GM12878 (cell line): Measurements from ENCODE around the gene PTPN2. TPM values are rescaled to one million over a fixed set of nuclear protein-coding genes. Genes with fewer than 3 reads are reported as not detected.

Experiments used
- BACH1 ChIP-seq: fragments of 450-650 bp; IDR thresholded peaks from 2 replicates; pipeline ENCODE4 v1.6.1; 2017; ENCODE audit warnings: mild to moderate bottlenecking, borderline replicate concordance
- BHLHE40 ChIP-seq, 2 experiments: fragments of 450-650 bp in 1 of 2; IDR thresholded peaks; 2 replicates each; pipeline ENCODE4 v1.6.1; 2011 to 2017; ENCODE audit warnings: low read depth in 2 of 2, borderline replicate concordance in 1 of 2, improper control_type of control experiment in 1 of 2, low read length in 1 of 2, mild to moderate bottlenecking in 1 of 2
- EGR1 ChIP-seq, 2 experiments: IDR thresholded peaks; 1 replicate in 1 of 2; 2 replicates in 1 of 2; pipeline ENCODE4 v1.6.1; 2011 to 2012; ENCODE audit warnings: low read depth in 2 of 2, low read length in 2 of 2, borderline replicate concordance in 1 of 2, mild to moderate bottlenecking in 1 of 2, moderate library complexity in 1 of 2
- MLLT1 ChIP-seq: fragments of 450-650 bp; IDR thresholded peaks from 2 replicates; pipeline ENCODE4 v1.6.1; 2016; ENCODE audit warnings: mild to moderate bottlenecking
- MTA2 ChIP-seq: fragments of 450-650 bp; IDR thresholded peaks from 2 replicates; pipeline ENCODE4 v1.6.1; 2016; ENCODE audit warnings: low read depth, mild to moderate bottlenecking, moderate library complexity
- NRF1 ChIP-seq: conservative IDR thresholded peaks from 2 replicates; pipeline ENCODE4 v1.6.1; 2011; ENCODE audit warnings: mild to moderate bottlenecking, low read depth, low read length, improper control_type of control experiment
- REST ChIP-seq: IDR thresholded peaks from 2 replicates; pipeline ENCODE4 v1.6.1; 2012; ENCODE audit warnings: mild to moderate bottlenecking, low read depth, low read length
- SUPT20H ChIP-seq: IDR thresholded peaks from 2 replicates; pipeline ENCODE4 v1.6.1; 2011; ENCODE audit warnings: low read depth, mild to moderate bottlenecking, low read length, moderate library complexity, borderline replicate concordance; ENCODE audit not compliant: control insufficient read depth
- TAF1 ChIP-seq: IDR thresholded peaks from 2 replicates; pipeline ENCODE4 v1.6.1; 2011; ENCODE audit warnings: mild to moderate bottlenecking, low read depth, low read length, borderline replicate concordance
- polyA plus RNA-seq, 11 experiments: library from polyadenylated mRNA; depleted of rRNA in 4 of 11; unstranded in 6 of 11; stranded (reverse) in 5 of 11; fragments of >200 nt; fragmentation: Nextera tagmentation in 4 of 11; fragmentation: Illumina TruSeq in 1 of 11; extraction: Ambion mirVana in 4 of 11; extraction: Trizol in 1 of 11; gene quantifications; 1 replicate in 1 of 11; 2 replicates in 10 of 11; pipeline versions ENCODE4 v1.2.1 to v1.2.3, GENCODE V29; 2011 to 2016; ENCODE audit warnings: inconsistent platforms in 2 of 11, missing spikeins in 2 of 11, low read depth in 1 of 11
- total RNA-seq, 4 experiments: library from RNA; depleted of rRNA in 3 of 4; stranded (reverse); fragments of >200 nt in 3 of 4; fragmentation: Illumina TruSeq in 1 of 4; extraction: Trizol in 1 of 4; gene quantifications; 2 replicates each; pipeline versions ENCODE4 v1.2.1 to v1.2.3, GENCODE V29; 2013 to 2021
- TF ChIP-seq, protein P1 (sequence below): fragments of 450-650 bp; IDR thresholded peaks from 2 replicates; pipeline ENCODE4 v1.6.1; 2017; ENCODE audit warnings: low read depth, mild to moderate bottlenecking, moderate library complexity

The PTPN2 gene
- total and polyA plus RNA-seq, 10 of the 15 experiments (the other 5 are each of a cell fraction or from before 2014, with no cell fraction given) = 46.5 to 86.7 (median 64.6) TPM

DNA sequence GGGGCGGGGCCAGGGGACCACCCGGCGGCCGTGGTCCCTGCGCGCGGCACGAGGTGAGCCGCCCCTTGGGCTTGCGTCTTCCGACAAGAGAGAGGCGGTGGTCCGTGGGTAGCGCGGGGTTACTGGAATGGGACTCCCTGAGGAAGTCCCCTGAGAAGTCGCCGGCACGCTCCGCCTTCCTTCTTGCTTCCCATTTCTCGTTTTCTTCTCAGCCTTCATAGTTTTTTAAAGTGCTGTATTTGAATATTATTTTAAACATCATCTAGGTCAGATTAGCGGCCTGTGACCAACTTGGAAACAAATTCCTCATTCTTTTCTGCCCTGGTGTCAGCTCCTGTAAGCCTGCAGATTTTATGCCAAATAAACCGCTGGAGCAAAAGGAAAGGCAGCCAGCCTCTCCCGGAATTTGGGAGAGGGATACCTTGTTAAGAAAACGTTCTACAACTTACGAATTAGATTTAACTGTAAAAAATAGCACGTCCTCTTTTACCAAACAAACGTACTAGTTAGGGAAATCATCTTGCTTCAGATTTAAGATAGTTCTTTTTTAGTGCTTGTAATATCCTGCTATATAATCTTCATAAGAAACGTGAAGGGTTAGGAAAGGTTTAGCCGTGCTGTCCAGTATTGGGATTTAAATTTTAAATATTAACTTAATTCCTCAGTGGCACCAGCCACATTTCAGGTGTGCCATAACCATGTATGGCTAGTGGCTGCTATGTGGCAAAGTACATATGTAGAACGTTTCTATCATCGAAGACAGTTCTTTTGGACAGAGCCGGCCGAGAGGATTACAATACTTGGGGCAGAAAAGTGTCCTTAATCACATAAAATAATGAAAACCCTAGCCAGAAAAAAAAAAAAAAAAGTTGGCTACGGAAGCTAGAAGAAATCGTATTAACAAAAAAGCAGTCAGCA lies 628 bp upstream of the PTPN2 start (continued):
- TF ChIP-seq, protein P1, sequence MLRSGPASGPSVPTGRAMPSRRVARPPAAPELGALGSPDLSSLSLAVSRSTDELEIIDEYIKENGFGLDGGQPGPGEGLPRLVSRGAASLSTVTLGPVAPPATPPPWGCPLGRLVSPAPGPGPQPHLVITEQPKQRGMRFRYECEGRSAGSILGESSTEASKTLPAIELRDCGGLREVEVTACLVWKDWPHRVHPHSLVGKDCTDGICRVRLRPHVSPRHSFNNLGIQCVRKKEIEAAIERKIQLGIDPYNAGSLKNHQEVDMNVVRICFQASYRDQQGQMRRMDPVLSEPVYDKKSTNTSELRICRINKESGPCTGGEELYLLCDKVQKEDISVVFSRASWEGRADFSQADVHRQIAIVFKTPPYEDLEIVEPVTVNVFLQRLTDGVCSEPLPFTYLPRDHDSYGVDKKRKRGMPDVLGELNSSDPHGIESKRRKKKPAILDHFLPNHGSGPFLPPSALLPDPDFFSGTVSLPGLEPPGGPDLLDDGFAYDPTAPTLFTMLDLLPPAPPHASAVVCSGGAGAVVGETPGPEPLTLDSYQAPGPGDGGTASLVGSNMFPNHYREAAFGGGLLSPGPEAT = peak; percentile 21; the same call in 1 of the 2 replicates
- TF ChIP-seq REST = no peak
- TF ChIP-seq SUPT20H = no peak
- TF ChIP-seq TAF1 = 0 out of 2 replicates have a peak, but pooled peaks have one; percentile 17
- 0 out of 2 replicates have a peak, but pooled peaks have one; percentile 4 for TF ChIP-seq MLLT1
- TF ChIP-seq EGR1 (IDR thresholded peaks at IDR 0.05; ENCODE audit: borderline replicate concordance in 1 of 2, low read depth in 2 of 2, low read length in 2 of 2) = no peak
- no peak for TF ChIP-seq BHLHE40 (IDR thresholded peaks at IDR 0.05; ENCODE audit: borderline replicate concordance in 1 of 2, low read depth in 2 of 2, low read length in 1 of 2)
- no peak for TF ChIP-seq NRF1
- no peak for TF ChIP-seq BACH1
- TF ChIP-seq MTA2 = no peak
